Mesothelial cell of epicardium (in vitro differentiated cells): ENCODE results near the gene GTF2F1. TPM values are rescaled to one million over a fixed set of nuclear protein-coding genes. Genes with fewer than 3 reads are reported as not detected.
"Not testable (repeated sequence)": the region's sequence is repeated elsewhere in the genome, so short reads cannot be mapped to it uniquely, and the experiment has no call there.

Source experiments
- DNase-seq, 2 experiments: peaks; one replicate each; pipeline ENCODE4 v3.0.0; 2021; ENCODE audit warnings: low spot score in 2 of 2; ENCODE audit not compliant: unreplicated experiment in 2 of 2
- H3K27ac Mint-ChIP-seq: 2 replicates; pipeline ENCODE4 v1.8.0; 2021; ENCODE audit warnings: mixed read lengths
- H3K27me3 Mint-ChIP-seq: 2 replicates; pipeline ENCODE4 v1.8.0; 2021; ENCODE audit warnings: low read depth, mixed read lengths
- H3K36me3 Mint-ChIP-seq: 2 replicates; pipeline ENCODE4 v1.8.0; 2021; ENCODE audit warnings: mixed read lengths
- H3K4me1 Mint-ChIP-seq: 2 replicates; pipeline ENCODE4 v1.8.0; 2021; ENCODE audit warnings: mixed read lengths
- H3K4me3 Mint-ChIP-seq: 2 replicates; pipeline ENCODE4 v1.8.0; 2021; ENCODE audit warnings: mild to moderate bottlenecking, moderate library complexity, mixed read lengths
- H3K9me3 Mint-ChIP-seq: 2 replicates; pipeline ENCODE4 v1.8.0; 2021; ENCODE audit warnings: mixed read lengths
- total RNA-seq: library from RNA; stranded (reverse); gene quantifications from 3 replicates; pipeline ENCODE4 v1.2.1, GENCODE V29; 2021
- TF ChIP-seq, protein P1 (sequence below): fragments of 200-600 bp; sonication (generic); IDR thresholded peaks from one replicate; pipeline ENCODE4 v1.5.0; 2021; ENCODE audit warnings: antibody characterized with exemption; ENCODE audit not compliant: unreplicated experiment

Gene GTF2F1
- total RNA-seq, 1 donor from 2014 or later = 73.8 TPM

- H3K9me3 Mint-ChIP-seq = no peaks in the 10 kb centered on the region
- H3K27me3 Mint-ChIP-seq = no peaks in the 10 kb centered on the region
- TF ChIP-seq, protein P1, sequence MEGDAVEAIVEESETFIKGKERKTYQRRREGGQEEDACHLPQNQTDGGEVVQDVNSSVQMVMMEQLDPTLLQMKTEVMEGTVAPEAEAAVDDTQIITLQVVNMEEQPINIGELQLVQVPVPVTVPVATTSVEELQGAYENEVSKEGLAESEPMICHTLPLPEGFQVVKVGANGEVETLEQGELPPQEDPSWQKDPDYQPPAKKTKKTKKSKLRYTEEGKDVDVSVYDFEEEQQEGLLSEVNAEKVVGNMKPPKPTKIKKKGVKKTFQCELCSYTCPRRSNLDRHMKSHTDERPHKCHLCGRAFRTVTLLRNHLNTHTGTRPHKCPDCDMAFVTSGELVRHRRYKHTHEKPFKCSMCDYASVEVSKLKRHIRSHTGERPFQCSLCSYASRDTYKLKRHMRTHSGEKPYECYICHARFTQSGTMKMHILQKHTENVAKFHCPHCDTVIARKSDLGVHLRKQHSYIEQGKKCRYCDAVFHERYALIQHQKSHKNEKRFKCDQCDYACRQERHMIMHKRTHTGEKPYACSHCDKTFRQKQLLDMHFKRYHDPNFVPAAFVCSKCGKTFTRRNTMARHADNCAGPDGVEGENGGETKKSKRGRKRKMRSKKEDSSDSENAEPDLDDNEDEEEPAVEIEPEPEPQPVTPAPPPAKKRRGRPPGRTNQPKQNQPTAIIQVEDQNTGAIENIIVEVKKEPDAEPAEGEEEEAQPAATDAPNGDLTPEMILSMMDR = no peak
These were observed 16.4 kb upstream of the GTF2F1 start for GRCh38 chr19:6409346-6409745.

DNA sequence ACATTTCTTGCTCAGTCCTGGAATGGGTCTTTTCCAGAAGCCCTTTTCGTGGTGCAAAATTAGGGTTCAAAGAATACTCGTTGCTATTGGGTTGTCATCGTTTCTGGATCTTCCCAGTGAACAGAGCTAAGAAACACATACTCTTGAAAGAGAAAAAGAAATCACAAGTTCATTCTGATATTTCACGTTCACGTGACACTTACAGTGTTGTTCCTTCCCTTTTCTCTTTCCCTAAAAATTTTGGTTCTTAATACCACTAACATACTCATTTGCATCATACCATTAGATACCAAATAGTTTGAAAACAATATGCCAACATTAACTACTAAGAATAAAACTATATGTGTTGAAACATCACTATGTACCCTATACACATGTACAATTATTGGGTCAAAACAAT lies 13.4 kb upstream of the GTF2F1 start:
- H3K27me3 Mint-ChIP-seq = no peaks in the 10 kb centered on the region
- no peak for DNase-seq
- H3K36me3 Mint-ChIP-seq = no peaks in the 10 kb centered on the region
- H3K27ac Mint-ChIP-seq = no peak overlapping the region
- TF ChIP-seq, protein P1 = no peak
- H3K4me3 Mint-ChIP-seq = no peak overlapping the region
- no peaks in the 10 kb centered on the region for H3K9me3 Mint-ChIP-seq
- H3K4me1 Mint-ChIP-seq = no peaks in the 10 kb centered on the region

More at GRCh38 chr19:6409346-6409745, 16.4 kb upstream of the GTF2F1 start:
- Mint-ChIP-seq H3K4me1 (peaks cover 8% of the 10 kb centered on the region), H3K36me3 (peaks cover 7% of the 10 kb centered on the region), H3K4me3 (no peak overlapping the region), H3K27ac (no peak overlapping the region)
- no peak for DNase-seq

GRCh38 chr19:6402837-6403608 lies 10.1 kb upstream of the GTF2F1 start:
- Mint-ChIP-seq H3K4me3 (no peak overlapping the region), H3K4me1 (no peaks in the 10 kb centered on the region), H3K27me3 (no peaks in the 10 kb centered on the region), H3K36me3 (no peaks in the 10 kb centered on the region), H3K27ac (no peak overlapping the region), H3K9me3 (no peaks in the 10 kb centered on the region)
- DNase-seq = no peak
- TF ChIP-seq, protein P1 = no peak

DNA sequence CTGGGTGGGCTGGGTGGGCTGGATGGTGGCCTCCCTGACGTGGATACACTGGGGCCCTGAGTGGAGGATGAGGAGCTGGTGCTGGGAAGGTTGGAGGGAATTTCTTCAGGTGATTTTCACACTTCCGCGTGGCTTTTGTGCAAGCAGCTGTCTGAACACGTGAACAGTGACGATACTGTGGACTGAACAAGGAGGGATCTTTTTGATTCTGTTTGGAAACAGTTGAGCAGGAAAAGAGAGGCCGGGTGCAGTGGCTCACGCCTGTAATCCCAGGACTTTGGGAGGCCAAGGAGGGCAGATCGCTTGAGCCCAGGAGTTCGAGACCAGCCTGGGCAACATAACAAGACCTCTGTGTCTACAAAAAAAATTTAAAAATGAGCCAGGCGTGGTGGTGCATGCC lies 9.1 kb upstream of the GTF2F1 start:
- Mint-ChIP-seq H3K9me3 (no peaks in the 10 kb centered on the region), H3K4me3 (no peak overlapping the region), H3K27me3 (no peaks in the 10 kb centered on the region), H3K36me3 (no peaks in the 10 kb centered on the region), H3K4me1 (no peaks in the 10 kb centered on the region), H3K27ac (no peak overlapping the region)
- TF ChIP-seq, protein P1 = no peak
- DNase-seq = no peak

DNA sequence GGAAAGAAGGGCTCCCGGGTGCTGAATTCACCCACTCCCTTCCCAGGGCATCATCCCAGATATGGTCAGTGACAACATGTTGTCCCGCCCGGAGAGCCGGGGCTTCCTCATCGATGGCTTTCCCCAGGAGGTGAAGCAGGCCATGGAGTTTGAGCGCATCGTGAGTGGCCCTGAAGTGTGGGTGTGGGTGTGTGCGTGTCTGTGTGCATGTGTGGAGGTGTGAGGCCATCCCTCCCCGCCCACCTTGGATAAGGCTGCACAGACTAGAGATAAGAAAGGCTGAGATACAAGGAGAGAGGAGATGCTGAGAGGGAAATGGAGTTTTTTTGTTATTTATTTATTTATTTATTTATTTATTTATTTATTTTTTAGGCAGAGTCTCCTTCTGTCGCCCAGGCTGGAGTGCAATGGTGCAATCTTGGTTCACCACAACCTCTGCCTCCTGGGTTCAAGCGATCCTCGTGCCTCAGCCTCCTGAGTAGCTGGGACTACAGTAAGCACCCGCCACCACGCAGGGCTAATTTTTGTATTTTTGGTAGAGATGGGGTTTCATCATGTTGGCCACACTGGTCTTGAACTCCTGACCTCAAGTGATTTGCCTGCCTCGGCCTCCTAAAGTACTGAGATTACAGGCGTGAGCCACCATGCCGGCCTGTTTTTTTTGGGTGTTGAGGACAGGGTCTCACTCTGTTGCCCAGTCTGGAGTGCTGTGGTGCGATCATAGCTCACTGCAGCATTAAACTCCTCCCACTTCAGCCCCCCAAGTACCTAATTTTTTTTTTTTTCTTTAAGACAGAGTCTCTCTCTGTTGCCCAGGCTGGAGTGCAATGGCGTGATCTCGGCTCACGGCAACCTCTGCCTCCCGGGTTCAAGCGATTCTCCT lies 7.3 kb upstream of the GTF2F1 start:
- not testable (repeated sequence) for H3K4me1 Mint-ChIP-seq, H3K4me3 Mint-ChIP-seq, DNase-seq, H3K36me3 Mint-ChIP-seq, H3K27me3 Mint-ChIP-seq, H3K9me3 Mint-ChIP-seq, H3K27ac Mint-ChIP-seq

- Mint-ChIP-seq H3K4me1 (peaks cover 22% of the 10 kb centered on the region), H3K9me3 (no peaks in the 10 kb centered on the region), H3K36me3 (no peaks in the 10 kb centered on the region), H3K4me3 (no peak overlapping the region), H3K27ac (no peak overlapping the region), H3K27me3 (no peaks in the 10 kb centered on the region)
- DNase-seq = no peak
- TF ChIP-seq, protein P1 = no peak
These were observed 3.3 kb upstream of the GTF2F1 start for GRCh38 chr19:6396305-6396704.
